Stomach (tissue), 9 donors: ENCODE data around the gene SSR1. TPM values are rescaled to one million over a fixed set of nuclear protein-coding genes. Genes with fewer than 3 reads are reported as not detected.

ENCODE experiments used
- DNase-seq, 2 donors: peaks; one replicate each; pipeline versions ENCODE4 v3.0.0 to v3.0.0-alpha.2; 2013 to 2019
- H3K27ac ChIP-seq, 5 donors: fragments of 200-600 bp in 4 of 5; sonication (generic) in 4 of 5; one replicate each; pipeline ENCODE4 v1.5.1; 2013 to 2019; ENCODE audit warnings: mild to moderate bottlenecking in 1 of 5, moderate library complexity in 1 of 5
- H3K27me3 ChIP-seq, 3 donors: fragments of 200-600 bp; sonication (generic); one replicate each; pipeline ENCODE4 v1.5.1; 2017 to 2019; ENCODE audit warnings: mixed run types in 1 of 3
- H3K36me3 ChIP-seq, 4 donors: fragments of 200-600 bp; sonication (generic); 1 replicate in 3 of 4; 2 replicates in 1 of 4; pipeline ENCODE4 v1.5.1; 2016 to 2019
- H3K4me1 ChIP-seq, 4 donors: fragments of 200-600 bp; sonication (generic); one replicate each; pipeline ENCODE4 v1.5.1; 2016 to 2019
- H3K4me3 ChIP-seq, 4 donors: fragments of 200-600 bp; sonication (generic) in 3 of 4; one replicate each; pipeline ENCODE4 v1.5.1; 2016 to 2019; ENCODE audit warnings: mild to moderate bottlenecking in 1 of 4
- H3K9me3 ChIP-seq, 4 donors: fragments of 200-600 bp; sonication (generic); one replicate each; pipeline ENCODE4 v1.5.1; 2016 to 2019
- CTCF ChIP-seq, 7 experiments: fragments of 450-650 bp in 4 of 7; fragments of 200-600 bp in 3 of 7; sonication (generic) in 3 of 7; IDR thresholded peaks; one replicate each; pipeline ENCODE4 v1.5.1; 2016 to 2019; ENCODE audit warnings: antibody characterized with exemption in 7 of 7, control low read depth in 2 of 7, mild to moderate bottlenecking in 1 of 7
- EP300 ChIP-seq: sonication (generic); formaldehyde crosslinking; IDR thresholded peaks from one replicate; pipeline ENCODE4 v1.6.1; 2017; ENCODE audit warnings: antibody characterized with exemption
- POLR2A ChIP-seq, 4 donors: fragments of 450-650 bp; IDR thresholded peaks; one replicate each; pipeline ENCODE4 v1.6.1; 2016; ENCODE audit warnings: antibody characterized with exemption in 4 of 4, control low read depth in 2 of 4, mild to moderate bottlenecking in 1 of 4, moderate library complexity in 1 of 4
- POLR2AphosphoS5 ChIP-seq, 3 donors: sonication (generic); formaldehyde crosslinking; IDR thresholded peaks; one replicate each; pipeline ENCODE4 v1.6.1; 2016; ENCODE audit warnings: antibody characterized with exemption in 3 of 3
- WGBS, 5 donors: extraction: QIAGEN DNeasy Blood & Tissue Kit in 3 of 5; methylation state at CpG; one replicate each; pipeline versions ENCODE4 v1.1.5 to v1.1.7; 2013 to 2018; 5-methylcytosine and 5-hydroxymethylcytosine counted together
- intact Hi-C: fragments of 100-400 bp; cut with DNase I; formaldehyde crosslinking; loops from one replicate; pipeline ENCODE4 v1.15.1; 2023; ENCODE audit warnings: low total_unique reads
- polyA plus RNA-seq, 3 donors: library from polyadenylated mRNA; stranded (reverse); fragments of 200-250 nt; gene quantifications; one replicate each; pipeline ENCODE4 v1.2.3, GENCODE V29; 2013
- total RNA-seq, 5 donors: library from RNA; depleted of rRNA; stranded (reverse); fragments of >200 nt; gene quantifications; one replicate each; pipeline versions ENCODE4 v1.1.0 to v1.2.3, GENCODE V29; 2014 to 2016
- donor health status: healthy with polysubstance abuse.
- donor health status: Bipolar disorder and iron deficiency.
- donor health status: healthy.

SSR1 gene
- total and polyA plus RNA-seq, 8 donors, result 11.6 to 62.4 (median 30.1) TPM

- TF ChIP-seq POLR2AphosphoS5 (IDR thresholded peaks at IDR 0.05) (no peak), EP300 (no peak), CTCF (IDR thresholded peaks at IDR 0.05) (no peak), POLR2A (IDR thresholded peaks at IDR 0.05) (no peak)
- Histone ChIP-seq H3K4me1 (peaks cover 0 to 6% (median 3%) of the 10 kb centered on the region in 4 donors), H3K27me3 (no peaks in the 10 kb centered on the region), H3K27ac (no peak overlapping the region), H3K4me3 (no peak overlapping the region), H3K9me3 (no peaks in the 10 kb centered on the region), H3K36me3 (peaks cover 52 to 100% (median 99%) of the 10 kb centered on the region in 4 donors)
- 88 to 94% (median 90%) methylated on average over 3 of the region's 3 CpGs for WGBS, 5 donors
- intact Hi-C loops, result no loop called here
- DNase-seq, result no peak
These were observed 17.1 kb downstream of the SSR1 start for GRCh38 chr6:7295916-7296315.

- no peaks in the 10 kb centered on the region for H3K9me3 ChIP-seq
- H3K27me3 ChIP-seq, result no peaks in the 10 kb centered on the region
- no peak overlapping the region for H3K27ac ChIP-seq
- H3K36me3 ChIP-seq, result peaks cover 35 to 100% (median 99%) of the 10 kb centered on the region in 4 donors
- intact Hi-C loops, result no loop called here
- H3K4me3 ChIP-seq, result no peak overlapping the region
- no peaks in the 10 kb centered on the region for H3K4me1 ChIP-seq
- no peak for DNase-seq
- WGBS, 5 donors, result 84 to 89% (median 85%) methylated on average over 6 of the region's 6 CpGs
- TF ChIP-seq POLR2A (IDR thresholded peaks at IDR 0.05) (no peak), CTCF (IDR thresholded peaks at IDR 0.05) (no peak), POLR2AphosphoS5 (IDR thresholded peaks at IDR 0.05) (no peak), EP300 (no peak)
These were observed 20.3 kb downstream of the SSR1 start for GRCh38 chr6:7292596-7293255.

GRCh38 chr6:7290079-7290478, 22.9 kb downstream of the SSR1 start:
- TF ChIP-seq CTCF (IDR thresholded peaks at IDR 0.05) (no peak), POLR2A (IDR thresholded peaks at IDR 0.05) (no peak), EP300 (no peak), POLR2AphosphoS5 (IDR thresholded peaks at IDR 0.05) (no peak)
- Histone ChIP-seq H3K4me3 (no peak overlapping the region), H3K4me1 (no peaks in the 10 kb centered on the region), H3K9me3 (no peaks in the 10 kb centered on the region), H3K27ac (no peak overlapping the region), H3K36me3 (peaks cover 24 to 100% (median 97%) of the 10 kb centered on the region in 4 donors), H3K27me3 (no peaks in the 10 kb centered on the region)
- DNase-seq, result no peak
- 81 to 94% (median 83%) methylated on average over 1 of the region's 1 CpG for WGBS, 5 donors
- intact Hi-C loops, result no loop called here

- no peak for TF ChIP-seq EP300
- TF ChIP-seq CTCF (IDR thresholded peaks at IDR 0.05), result no peak
- no peak for TF ChIP-seq POLR2A (IDR thresholded peaks at IDR 0.05)
- no peak for TF ChIP-seq POLR2AphosphoS5 (IDR thresholded peaks at IDR 0.05)
- peaks cover 10 to 66% (median 62%) of the 10 kb centered on the region in 4 donors for H3K36me3 ChIP-seq
- no peak for DNase-seq
- intact Hi-C loops, result no loop called here
- no peaks in the 10 kb centered on the region for H3K27me3 ChIP-seq
- 85 to 97% (median 93%) methylated on average over 6 of the region's 6 CpGs for WGBS, 5 donors
- no peak overlapping the region for H3K4me3 ChIP-seq
- no peaks in the 10 kb centered on the region for H3K4me1 ChIP-seq
- H3K27ac ChIP-seq, result no peak overlapping the region
- H3K9me3 ChIP-seq, result no peaks in the 10 kb centered on the region
These were observed 27.6 kb downstream of the SSR1 start for GRCh38 chr6:7285416-7285815.
